ENCODE results near the gene ATP11A. TPM values are rescaled to one million over a fixed set of nuclear protein-coding genes. Genes with fewer than 3 reads are reported as not detected.
A peak's percentile ranks its signal among the peaks of the same experiment; 100 is the strongest.

The ATP11A gene
- total and polyA plus RNA-seq, 7 donors = 3.9 to 48.6 (median 26.4) TPM

DNA sequence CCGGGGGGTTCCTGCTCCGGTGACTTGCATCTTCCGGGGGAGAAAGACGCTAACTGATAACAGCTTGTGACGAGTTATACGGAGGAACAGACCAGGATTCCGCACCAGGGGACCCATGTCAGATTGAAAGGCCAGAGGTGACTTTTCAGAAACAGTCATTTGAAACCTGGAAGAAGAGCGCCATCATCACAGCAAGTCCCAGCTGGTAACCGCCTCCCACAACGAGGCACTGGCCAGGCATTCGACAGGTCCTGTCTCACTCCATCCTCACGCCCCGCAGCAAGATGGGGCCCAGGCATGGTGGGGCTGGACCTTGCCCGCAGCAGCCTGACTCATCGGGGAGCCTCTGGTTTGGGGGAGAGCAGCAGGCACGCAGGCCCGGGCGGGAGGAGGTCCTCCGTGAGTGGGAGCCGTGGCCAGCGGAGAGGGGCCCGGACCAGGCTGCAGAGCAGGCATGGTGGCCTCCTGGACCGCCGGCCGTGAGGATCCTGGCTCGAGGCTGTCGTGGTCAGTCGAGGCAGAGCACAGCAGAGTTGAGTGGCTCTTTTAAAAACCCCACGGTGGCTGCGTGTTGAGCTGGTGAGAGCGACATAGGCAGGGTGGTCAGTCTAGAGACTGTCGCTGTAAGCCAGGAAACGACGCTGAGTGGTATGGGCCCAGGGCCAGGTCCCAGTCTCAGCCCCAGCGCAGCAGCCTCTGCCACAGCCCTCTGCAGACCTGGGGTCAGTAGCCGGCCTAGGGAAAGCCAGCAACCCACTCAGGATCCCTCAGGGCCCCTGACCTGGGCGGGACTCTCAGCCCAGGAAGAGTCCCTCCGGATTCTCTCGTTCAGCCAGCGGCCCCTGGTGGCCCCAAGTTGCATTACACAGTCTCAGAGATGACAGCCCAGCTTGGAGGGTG lies 184.3 kb downstream of the ATP11A start:
- ATAC-seq (peak; percentile 87 to 97 (median 92)), DNase-seq (peak; percentile 83 to 88)
- no peaks in the 10 kb centered on the region for H3K4me1 ChIP-seq
- no peaks in the 10 kb centered on the region for H3K9me3 ChIP-seq
- no peak overlapping the region for H3K4me3 ChIP-seq
- H3K36me3 ChIP-seq (ENCODE audit: insufficient read depth in 1 of 2, low read depth in 1 of 2) = peaks cover 0 to 46% of the 10 kb centered on the region in 2 donors
- intact Hi-C loops (cut with DNase I) = loop anchor here in 1 of 2 donors (1.0 to 10.0 kb wide), 2 partner anchors 234 to 1399 kb away; no protein-coding TSS in a partner anchor
- no peaks in the 10 kb centered on the region for H3K27me3 ChIP-seq (ENCODE audit: insufficient read depth in 3 of 3, low read length in 2 of 3)
- peak; percentile 97 for TF ChIP-seq CTCF (IDR thresholded peaks at IDR 0.05)
- H3K27ac ChIP-seq = peak overlapping the region; percentile 23
- WGBS, 3 donors = 54 to 63% (median 58%) methylated on average over 36 to 40 of the region's 40 CpGs

- no peak overlapping the region for H3K27ac ChIP-seq
These were observed 185.0 kb downstream of the ATP11A start for GRCh38 chr13:112874751-112875300.

GRCh38 chr13:112875627-112876026 lies 185.8 kb downstream of the ATP11A start:
- DNase-seq (peak in 1 of 2 donors; percentile 48), ATAC-seq (no peak)
- H3K27ac ChIP-seq = no peak overlapping the region
- H3K27me3 ChIP-seq (ENCODE audit: insufficient read depth in 3 of 3, low read length in 2 of 3) = no peaks in the 10 kb centered on the region
- TF ChIP-seq CTCF (IDR thresholded peaks at IDR 0.05) = no peak
- no peaks in the 10 kb centered on the region for H3K4me1 ChIP-seq
- intact Hi-C loops (cut with DNase I) = loop anchor here (5.0 to 10.0 kb wide), 2 partner anchors 233 to 1401 kb away; no protein-coding TSS in a partner anchor
- H3K9me3 ChIP-seq = no peaks in the 10 kb centered on the region
- WGBS, 3 donors = 88 to 93% (median 91%) methylated on average over 15 of the region's 15 CpGs
- H3K4me3 ChIP-seq = no peak overlapping the region
- peaks cover 0 to 54% of the 10 kb centered on the region in 2 donors for H3K36me3 ChIP-seq (ENCODE audit: insufficient read depth in 1 of 2, low read depth in 1 of 2)

More at GRCh38 chr13:112874751-112875300, 185.0 kb downstream of the ATP11A start:
- Histone ChIP-seq H3K4me3 (no peak overlapping the region), H3K27me3 (ENCODE audit: insufficient read depth in 3 of 3, low read length in 2 of 3) (no peaks in the 10 kb centered on the region), H3K9me3 (no peaks in the 10 kb centered on the region), H3K36me3 (ENCODE audit: insufficient read depth in 1 of 2, low read depth in 1 of 2) (peaks cover 0 to 46% of the 10 kb centered on the region in 2 donors), H3K4me1 (no peaks in the 10 kb centered on the region)
- ATAC-seq = peak in 2 of 4 donors; percentile 7 to 9
- TF ChIP-seq CTCF (IDR thresholded peaks at IDR 0.05) = no peak
- DNase-seq = peak in 1 of 2 donors; percentile 41
- intact Hi-C loops (cut with DNase I) = loop anchor here (1.0 to 10.0 kb wide), 3 partner anchors 233 to 1400 kb away; no protein-coding TSS in a partner anchor
- 74 to 77% (median 77%) methylated on average over 19 of the region's 19 CpGs for WGBS, 3 donors

DNA sequence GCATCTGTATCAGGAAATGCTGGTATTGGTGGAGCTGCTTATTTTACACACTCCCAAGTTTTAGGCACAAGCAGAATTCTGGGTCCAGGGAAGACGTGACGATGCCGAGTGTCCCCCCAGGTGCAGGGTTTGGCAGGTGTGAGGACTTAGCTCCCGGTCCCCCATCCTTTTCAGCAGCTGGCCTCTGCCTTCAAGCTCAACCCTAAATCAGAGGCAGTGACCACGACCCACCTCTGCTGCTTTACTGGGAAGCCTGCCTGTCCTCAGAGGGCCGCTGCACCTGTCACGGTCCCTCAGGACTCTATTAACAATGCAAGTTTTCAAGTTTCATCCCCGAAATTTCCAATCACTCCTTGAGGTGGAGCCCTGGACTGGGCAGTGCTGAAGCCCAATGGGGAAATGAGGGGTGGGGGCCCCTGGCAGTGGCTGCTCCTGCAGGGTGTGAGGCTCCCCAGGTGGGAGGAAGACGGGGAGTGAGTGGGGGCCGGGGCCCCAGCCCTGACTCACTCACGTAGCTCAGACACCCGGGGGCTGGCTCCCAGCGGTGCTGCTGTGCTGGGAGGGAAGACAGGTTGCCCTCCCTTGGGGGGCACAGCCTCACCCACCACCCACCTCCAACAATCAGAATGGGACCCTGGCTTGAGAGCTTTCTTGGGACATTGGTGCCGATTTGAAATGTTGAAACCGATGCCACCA lies 186.6 kb downstream of the ATP11A start:
- H3K36me3 ChIP-seq (ENCODE audit: insufficient read depth in 1 of 2, low read depth in 1 of 2) = peaks cover 0 to 60% of the 10 kb centered on the region in 2 donors
- intact Hi-C loops (cut with DNase I) = loop anchor here (5.0 to 10.0 kb wide), 2 partner anchors 234 to 1402 kb away; no protein-coding TSS in a partner anchor
- peak in 1 of 2 donors; percentile 35 for DNase-seq
- no peak overlapping the region for H3K4me3 ChIP-seq
- H3K4me1 ChIP-seq = no peaks in the 10 kb centered on the region
- ATAC-seq = no peak
- no peaks in the 10 kb centered on the region for H3K9me3 ChIP-seq
- no peak for TF ChIP-seq CTCF (IDR thresholded peaks at IDR 0.05)
- WGBS, 3 donors = 77 to 84% (median 77%) methylated on average over 15 of the region's 15 CpGs
- no peak overlapping the region for H3K27ac ChIP-seq
- no peaks in the 10 kb centered on the region for H3K27me3 ChIP-seq (ENCODE audit: insufficient read depth in 3 of 3, low read length in 2 of 3)

Data from psoas muscle (tissue), 8 donors.